GM18867 (cell line): ENCODE measurements around the gene ACTN2.
A peak's percentile ranks its signal among the peaks of the same experiment; 100 is the strongest.

Source experiments
- ATAC-seq: cut with Tn5 transposase; IDR thresholded peaks from one replicate; pipeline ENCODE4 v1.9.1; 2021; ENCODE audit warnings: mild to moderate bottlenecking, moderate library complexity; ENCODE audit not compliant: unreplicated experiment

The ACTN2 gene

DNA sequence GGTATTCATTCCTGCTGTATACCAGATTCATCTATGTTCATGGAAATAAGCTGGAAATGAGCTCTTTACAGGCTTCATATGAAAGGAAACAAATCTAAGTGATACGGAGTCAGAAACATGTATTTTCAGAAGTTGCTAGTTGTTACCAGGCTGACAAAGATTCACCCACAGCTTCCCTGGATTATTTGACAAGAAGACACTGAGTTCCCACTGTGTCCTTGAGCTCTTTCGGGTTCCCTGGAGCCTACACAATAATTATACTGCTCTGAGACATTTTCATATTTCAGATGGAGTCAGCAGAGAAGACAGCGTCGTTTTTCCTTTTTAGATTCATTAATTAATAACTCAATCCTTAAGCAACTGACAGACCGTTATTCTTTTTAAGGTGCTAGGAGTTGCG is 79.5 kb downstream of the ACTN2 start:
- no peak for ATAC-seq

DNA sequence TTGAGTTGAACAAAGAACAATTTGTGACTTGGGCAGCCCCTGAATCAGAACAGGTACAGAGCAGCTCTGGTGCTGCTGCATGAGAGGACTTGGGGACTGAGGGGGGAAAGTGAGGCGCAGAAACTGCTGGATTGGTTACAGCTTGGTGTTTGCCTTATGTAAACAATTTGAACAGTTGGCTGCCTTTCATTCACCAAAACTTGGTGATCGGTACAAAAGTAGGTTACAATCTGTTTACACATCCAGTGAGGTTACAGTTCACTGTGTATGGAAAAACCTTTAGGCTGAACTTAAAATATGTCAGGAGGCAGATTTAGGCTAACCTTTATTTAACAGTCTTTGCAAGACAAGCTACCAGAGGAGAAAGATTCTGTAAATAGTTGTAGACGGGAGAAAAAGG is 80.2 kb downstream of the ACTN2 start:
- ATAC-seq = no peak

DNA sequence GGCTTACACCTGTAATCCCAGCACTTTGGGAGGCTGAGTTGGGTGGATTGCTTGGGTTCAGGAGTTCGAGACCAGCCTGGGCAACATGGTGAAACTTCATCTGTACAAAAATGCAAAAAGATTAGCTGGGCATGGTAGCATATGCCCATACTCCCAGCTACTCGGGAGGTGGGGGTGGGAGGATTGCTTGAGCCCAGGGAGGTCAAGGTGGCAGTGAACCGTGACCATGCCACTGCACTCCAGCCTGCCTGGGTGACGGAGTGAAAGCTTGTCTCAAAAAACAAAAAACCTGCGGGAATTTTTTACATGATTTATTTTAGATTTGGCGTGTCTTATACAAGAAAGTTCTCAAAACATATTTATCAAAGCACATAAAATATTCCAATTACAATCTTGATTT is 81.0 kb downstream of the ACTN2 start:
- no peak for ATAC-seq

DNA sequence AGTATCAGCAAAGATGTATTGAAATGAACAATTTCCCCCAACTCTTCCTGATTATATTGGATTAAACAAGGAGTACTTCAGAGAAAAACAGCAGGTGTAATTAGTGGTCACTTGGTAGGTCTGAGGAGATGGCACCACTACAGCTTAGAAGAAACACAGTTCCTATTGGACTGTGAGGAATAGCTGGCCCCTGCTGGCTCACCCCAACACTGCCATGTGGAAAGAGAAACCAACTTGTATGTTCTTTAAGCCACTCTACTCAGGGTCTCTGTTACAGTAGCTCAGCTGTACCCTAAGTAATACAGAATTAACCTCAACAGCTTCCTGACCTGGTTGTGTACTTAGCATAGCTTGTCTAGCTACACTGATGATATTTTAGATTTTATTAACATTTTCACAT is 82.3 kb downstream of the ACTN2 start:
- ATAC-seq = no peak

DNA sequence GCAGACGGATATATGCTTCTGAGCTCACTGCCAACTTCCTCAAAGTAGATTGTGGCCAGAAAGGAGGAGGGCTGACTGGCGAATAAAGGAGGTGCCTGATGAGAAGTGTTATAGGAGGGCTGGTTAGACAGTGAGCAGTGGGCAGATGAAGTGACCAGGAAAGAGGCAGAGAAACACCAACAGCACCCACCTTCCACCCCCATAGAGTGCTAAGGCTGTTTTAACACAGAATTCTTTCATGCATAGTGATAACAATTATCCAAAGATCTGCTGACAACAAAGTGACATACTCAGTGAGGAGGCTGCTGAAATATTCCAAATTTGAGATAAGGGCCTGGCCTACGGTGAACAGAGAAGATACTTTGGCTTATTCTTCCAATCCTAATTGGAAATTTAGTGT is 87.6 kb downstream of the ACTN2 start:
- ATAC-seq = no peak

DNA sequence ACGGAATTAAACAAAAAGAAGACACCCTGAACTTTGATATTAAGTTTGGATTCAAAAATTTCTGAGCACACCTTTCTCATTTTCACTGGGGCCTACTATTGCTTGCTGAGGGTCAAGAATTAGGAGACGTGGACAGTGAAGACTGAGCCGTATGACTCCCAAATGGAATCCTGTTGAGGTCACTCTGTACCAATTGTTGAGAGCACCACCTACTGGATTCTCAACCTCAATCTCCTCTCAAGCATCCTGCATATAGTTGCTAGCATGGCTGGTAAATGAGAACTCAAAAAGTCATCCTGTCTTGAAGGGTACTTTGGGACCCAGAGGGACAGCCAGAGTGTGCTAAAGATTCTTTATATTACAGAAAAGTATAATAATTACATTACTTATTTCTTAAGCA is 88.6 kb downstream of the ACTN2 start:
- no peak for ATAC-seq

DNA sequence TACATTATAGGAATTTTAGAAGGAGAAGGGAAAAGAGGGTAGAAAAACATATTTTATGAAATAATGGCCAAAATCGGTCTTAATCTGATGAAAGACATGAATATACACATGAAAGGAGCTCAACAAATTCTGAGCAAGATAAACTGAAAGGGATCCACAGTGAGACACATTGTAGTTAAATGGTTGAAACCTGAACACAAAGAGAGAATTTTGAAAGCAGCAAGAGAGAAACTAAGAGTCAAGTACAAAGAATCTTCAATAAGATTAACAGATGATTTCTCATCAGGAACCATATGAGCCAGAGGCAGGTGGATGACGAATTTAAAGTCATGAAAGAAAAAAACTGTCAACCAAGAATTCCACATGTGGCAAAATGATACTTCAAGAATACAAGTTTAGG is 93.0 kb downstream of the ACTN2 start:
- ATAC-seq = no peak

DNA sequence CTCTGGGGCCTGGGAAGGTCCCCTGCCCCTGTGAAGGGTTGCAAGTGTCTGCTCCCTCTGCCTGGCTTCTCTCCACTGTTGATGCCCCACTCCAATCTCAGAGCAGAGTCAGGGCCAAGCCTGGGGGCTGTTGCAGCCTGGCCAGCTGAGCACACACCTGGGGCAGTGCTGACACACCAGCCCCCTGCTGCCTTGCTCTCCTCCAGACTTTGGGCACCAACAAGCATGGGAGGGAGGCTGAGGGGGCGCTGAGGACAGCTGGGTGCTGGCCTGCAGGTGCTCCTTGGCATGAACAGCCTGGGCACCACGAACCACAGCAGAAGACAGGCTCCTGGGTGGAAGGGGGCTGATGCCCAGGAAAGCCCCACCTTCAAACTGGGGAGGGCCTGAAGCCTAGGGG is 99.2 kb downstream of the ACTN2 start:
- no peak for ATAC-seq

DNA sequence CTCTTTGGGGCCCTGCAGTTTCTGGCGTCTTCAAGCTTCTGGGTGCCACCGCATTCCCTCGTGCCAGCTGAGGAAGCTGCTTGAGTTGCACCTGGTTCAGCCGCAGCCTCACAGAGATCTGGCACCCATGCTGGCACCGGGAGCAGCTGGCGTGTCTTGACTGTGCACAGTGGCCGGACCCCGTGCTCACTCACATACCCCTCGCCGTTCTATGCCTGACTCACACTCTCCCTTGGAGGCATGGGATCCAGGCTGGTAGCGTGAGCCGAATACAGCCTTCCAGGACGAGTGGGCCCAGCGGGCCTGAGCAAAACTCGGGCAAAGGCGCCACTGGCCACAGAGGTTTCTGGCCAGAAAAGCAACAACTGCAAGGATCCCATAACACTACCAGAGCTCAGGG is 100.2 kb downstream of the ACTN2 start:
- ATAC-seq = no peak

DNA sequence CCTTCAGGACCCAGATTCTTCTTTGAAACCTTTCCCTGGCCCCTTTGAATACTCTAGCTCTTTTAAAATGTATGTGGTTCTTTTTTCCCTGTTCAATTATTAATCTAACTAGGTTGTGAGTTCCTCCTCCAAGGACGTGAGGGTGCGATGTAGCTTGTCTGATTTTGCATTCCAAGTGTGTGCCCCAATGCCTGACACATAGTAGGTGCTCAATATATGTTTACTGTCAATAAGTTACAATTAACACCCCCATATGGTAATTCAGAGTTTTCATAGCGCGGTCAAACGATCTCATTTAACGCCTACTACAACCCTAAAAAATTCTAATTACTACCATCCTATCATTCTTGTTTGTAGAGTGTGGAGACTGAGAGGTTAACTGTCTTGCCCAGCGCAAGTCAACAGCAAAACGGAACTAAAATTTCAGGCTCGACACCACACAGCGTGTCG is 108.3 kb downstream of the ACTN2 start:
- no peak for ATAC-seq

DNA sequence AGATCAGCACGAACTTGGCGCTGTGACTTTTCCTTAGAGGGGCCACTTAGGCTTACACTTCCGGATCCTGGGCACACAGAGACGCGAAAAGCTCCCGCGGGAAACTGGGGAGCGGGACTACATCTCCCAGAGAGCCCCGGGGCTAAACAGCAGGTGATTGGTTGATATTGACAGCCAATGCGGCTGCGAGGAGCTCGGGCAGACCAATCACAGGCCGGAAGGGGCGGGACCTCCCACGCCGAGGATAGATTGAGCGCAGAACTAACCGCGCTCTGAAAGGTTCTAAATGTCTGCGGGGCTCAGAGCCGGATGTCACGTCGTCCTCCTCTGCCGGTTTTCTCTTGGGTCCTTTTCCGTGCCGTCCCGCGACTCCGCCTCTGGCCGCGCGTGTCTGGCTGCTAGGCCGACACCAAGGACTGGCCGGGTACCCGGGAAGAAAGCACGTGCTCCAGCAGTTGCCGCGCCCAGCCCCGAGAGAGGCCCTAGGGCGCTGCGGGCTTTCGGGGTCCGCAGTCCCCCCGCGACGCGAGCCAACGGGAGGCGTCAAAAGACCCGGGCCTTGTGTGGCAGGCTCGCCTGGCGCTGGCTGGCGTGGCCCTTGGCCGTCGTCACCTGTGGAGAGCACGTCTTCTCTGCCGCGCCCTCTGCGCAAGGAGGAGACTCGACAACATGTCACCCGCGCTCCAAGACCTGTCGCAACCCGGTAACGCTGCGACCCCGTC is 108.9 kb downstream of the ACTN2 start, which contains the start of gene MTR:
MTR (plus strand) TSS at position 258 of the 722 bp plus-strand sequence; CDS start at position 670, 412 bp downstream.
- peak; percentile 98 for ATAC-seq

DNA sequence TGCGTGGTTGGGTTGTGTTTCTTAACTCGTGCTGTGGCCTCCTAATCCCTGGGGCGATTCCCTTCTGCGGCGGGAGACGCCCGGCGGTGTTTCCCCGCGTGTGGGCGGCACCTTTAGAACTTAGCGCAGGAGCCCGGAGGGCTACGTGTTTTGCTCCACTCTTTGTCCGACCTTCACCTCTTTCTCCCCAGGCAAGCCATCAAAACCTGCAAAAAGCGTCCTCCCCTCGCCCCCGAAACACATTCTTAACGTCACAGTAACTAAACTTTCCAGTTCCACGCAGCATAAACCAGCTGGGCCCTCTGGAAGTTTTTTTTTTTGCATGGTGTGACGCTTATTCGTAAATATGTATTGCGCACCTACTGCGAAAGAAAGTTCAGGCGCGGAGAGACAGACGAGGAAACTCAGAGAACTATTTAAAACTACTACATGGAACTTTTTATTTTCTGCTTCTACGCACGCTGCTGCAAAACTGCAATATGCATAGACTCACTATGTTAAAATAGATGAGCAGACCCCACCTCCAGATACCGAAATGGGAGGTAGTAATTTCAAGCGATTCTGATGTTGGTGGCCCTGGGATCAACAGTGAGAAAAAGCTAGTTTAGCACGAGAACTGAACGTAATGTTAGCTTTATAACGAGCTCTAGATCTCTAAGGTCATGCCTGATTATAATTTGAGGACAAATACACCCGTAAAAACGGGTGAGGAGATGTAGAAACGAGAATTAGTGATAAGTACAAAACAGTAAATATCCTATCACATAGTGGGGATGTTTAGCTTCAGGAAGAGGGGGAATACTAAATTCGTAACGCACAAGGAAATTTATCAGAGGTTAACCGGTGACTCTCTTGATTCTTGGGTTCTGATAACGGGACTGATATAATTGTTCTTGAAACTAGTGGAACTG is 109.7 kb downstream of the ACTN2 start:
- ATAC-seq = peak; percentile 30

DNA sequence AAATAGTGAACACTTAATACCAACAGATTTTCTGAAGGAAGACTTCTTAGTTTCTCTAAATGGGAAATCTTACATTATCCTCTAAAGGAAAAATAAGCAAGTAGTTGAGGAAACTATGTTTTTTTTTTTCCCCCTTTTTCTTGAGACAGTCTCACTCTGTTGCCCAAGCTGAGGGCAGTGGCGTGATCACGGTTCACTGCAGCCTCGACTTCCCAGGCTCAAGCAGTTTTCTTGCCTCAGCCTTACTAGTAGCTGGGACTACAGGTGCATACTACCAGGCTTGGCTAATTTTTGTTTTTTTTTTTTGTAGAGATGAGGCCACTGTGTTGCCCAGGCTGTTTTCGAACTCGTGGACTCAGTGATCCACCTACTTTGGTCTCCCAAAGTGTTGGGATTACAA is 112.7 kb downstream of the ACTN2 start:
- ATAC-seq = no peak

DNA sequence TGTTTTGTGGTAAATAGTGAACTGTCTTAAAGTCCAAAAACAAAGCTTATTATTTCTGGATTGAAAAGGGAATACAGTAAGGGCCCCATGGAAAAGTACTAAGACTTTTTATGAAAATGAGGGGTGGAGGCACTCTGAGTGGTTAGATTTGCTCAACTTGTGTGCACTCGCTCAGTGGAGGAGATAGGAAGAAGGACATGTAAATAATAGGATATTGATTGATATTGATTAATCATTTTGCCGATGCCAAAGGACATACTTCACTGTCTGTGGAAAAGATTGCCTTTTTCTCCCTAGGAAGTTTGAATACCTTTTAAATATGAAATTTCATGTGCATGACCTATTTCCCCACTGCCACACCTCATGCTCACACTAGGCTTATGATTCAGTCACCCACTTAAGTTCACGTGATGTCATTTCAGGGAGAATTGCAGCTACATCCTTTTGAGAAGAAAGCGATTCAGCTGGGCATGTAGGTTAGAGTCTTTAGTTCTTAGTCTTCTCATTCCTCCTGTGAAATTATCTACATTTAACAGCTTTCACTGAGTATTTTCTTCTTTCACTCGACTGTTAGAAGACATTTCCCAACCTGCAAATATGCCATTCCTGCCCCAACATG is 113.8 kb downstream of the ACTN2 start:
- ATAC-seq = no peak

DNA sequence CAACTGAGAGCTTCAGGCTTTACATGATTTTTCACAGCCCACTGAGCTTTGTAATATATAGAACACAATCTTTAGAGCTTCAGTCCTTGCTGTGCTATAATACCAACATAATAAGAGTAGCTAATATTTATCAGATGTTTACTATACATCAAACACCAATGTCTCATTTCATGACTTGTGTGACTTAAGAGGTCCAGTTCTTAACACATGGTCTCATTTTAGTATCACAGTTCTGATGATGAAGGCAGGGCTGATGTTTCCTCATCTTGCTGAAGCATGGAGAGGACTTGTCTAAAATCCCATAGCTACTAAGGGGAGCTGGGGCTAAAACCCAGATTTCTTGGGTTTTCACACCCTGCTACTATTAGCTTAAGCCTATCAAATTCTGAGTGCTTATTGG is 114.3 kb downstream of the ACTN2 start:
- no peak for ATAC-seq

DNA sequence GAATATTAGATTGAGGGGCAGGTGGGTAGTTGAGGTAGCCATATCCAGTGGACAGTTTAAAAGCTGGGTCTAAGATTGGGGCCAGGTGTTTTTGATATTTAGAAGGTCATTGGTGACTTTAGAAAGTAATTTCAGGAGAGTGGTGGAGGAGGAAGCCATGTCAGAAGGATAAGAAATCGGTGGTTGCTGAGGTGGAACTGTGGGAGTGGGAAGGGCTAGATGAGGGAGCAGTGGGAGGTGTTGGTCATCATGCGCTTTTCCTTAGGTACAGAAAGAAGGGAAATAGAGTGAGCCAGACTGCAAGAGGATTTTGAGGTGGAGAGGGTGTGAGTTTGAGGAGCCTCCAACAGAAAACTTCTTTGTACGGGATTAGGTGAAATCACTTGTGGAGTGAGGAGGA is 116.0 kb downstream of the ACTN2 start:
- ATAC-seq = no peak

DNA sequence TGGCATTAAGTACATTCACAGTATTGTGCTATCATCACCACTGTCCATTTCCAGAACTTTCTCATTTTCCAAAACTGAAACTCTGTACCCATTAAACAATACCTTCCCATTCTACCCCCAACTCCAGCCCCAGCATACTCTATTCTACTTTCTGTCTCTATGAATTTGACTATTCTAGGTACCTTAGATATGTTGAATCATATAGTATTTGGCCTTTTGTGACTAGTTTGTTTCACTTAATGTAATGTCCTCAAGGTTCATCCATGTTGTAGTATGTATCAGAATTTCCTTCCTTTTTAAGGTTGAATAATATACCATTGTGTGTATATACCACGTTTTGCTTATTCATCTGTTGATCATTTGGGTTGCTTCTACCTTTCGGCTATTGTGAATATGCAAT is 120.3 kb downstream of the ACTN2 start:
- ATAC-seq = no peak

DNA sequence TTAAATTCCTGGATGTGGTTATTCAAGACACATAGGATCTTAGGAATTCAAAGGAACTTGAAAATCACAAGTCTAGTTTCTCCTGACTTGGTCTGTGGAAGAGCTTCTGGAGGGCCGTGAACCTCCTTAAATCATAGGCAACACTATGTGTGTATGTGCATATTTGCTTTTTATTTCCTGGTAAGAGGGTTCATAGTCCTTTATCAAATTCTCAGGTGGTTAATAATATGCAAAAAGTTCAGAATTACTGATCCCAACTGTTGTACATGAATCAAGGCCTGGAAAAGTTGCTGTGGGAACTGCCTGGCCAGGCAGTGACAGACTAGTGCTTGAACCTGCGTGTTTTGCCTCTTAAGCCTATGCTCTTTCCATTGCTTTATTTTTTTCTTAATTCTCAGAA is 121.7 kb downstream of the ACTN2 start:
- ATAC-seq = no peak

DNA sequence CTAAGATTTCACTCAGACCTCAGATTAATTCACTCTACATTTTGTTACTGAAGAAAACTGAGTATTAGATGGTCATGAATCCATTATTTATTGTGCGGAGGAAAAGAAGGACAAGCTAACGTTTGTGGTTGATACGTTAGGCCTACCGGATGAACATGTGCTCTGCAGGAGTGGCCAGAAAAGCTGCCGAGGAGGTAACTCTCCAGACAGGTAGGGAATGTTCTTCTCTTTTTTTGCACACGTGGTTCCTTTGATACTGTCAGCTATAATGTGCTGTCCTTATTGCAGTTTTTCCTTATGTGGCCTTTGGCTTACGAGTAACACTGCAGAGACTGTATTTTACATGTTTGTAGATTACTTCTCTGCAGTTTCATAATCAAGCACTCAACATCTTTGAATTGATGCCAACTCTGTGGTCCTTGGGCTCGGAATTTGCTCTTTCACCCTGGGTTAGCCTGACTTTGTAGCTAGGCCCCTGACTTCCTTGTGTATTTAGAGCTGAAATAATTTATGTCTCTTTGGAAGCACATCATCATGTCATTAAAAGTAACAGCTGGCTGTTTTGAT is 122.3 kb downstream of the ACTN2 start:
- ATAC-seq = no peak

DNA sequence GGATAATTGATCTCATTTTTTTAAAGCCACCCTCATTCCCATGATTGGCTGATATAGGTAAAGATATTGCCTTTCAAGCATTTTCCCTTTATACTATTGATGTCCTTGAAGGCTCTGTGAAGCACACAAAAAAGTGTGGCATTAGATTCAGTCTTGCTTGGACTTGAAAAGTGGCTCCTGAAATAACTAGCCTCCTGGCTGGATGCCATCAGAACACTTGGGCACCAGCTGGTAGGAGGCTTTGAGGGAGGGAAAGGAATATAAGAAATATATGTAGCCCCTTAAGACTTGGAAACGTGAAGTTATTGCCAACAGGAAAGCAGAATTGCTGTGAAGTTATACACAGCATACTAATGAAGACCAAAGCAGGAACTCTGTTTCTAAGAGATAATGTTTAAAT is 122.8 kb downstream of the ACTN2 start:
- ATAC-seq = no peak

DNA sequence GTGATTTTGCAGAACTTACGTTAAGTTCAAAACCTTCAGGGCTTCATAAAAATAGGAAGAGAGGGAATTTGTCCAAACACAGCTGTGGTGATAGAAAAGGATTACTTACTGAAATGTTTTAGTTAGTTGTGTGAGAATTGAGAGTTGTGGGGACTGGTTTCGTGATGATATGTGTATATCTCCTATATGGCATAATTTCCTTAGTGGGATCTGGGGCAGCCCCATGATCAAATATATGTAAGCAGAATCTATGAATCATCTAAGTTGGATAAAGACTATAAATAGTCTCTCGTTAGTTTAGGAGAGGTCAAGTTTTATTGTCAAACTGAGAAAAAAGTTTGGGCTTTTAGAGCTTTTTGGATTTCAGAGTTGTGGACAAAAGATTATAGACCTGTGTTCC is 123.7 kb downstream of the ACTN2 start:
- no peak for ATAC-seq
